GM19468 (cell line): ENCODE measurements around the gene ANKRD52.
"Not testable (repeated sequence)": the region's sequence is repeated elsewhere in the genome, so short reads cannot be mapped to it uniquely, and the experiment has no call there.

Experiments used
- ATAC-seq: cut with Tn5 transposase; IDR thresholded peaks from one replicate; pipeline ENCODE4 v1.9.1; 2021; ENCODE audit warnings: mild to moderate bottlenecking, moderate library complexity, moderate number of reproducible peaks; ENCODE audit not compliant: unreplicated experiment; ENCODE audit errors: extremely low read depth

The ANKRD52 gene

DNA sequence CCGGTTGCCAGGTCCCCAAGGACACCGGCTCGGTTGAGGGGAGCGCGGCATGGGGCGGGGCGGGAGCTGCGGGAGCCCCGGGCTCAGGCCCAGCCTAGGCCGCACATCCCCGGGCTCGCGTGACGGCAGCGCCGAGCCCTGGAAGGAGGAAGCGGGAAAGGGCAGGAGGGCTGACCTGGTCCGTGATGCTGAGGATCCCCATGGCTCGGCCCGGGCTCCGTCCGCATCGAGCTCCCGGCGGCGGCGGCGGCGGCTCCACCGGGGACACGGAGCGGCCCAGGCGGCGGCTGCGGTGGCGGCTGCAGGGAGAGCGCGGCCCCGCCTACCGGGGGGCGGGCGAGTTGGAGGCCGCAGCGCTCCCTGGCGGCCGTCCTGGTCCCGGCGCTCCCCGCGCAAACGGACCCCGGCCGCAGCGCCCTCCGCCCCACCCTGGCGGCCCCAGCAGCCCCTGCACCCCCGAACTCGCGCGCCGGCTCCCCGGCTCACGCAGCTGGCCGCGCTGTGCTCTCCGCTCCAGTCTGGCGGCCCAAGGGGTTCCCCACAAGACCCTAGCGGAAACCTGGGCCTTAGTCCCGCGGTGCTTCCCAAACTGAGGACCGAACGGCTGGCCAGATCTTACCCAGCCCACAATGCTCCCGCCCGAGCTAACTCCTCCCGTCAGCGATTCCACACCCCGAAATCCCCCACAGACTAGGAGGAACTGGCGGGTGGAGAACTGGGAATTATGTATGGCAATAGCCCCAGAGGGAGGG lies at the start of gene ANKRD52:
Gene ANKRD52 (minus strand): TSS at position 317 of the 752 bp plus-strand sequence. CDS start 115 bp downstream, at position 202.
- ATAC-seq: peak; percentile 49

DNA sequence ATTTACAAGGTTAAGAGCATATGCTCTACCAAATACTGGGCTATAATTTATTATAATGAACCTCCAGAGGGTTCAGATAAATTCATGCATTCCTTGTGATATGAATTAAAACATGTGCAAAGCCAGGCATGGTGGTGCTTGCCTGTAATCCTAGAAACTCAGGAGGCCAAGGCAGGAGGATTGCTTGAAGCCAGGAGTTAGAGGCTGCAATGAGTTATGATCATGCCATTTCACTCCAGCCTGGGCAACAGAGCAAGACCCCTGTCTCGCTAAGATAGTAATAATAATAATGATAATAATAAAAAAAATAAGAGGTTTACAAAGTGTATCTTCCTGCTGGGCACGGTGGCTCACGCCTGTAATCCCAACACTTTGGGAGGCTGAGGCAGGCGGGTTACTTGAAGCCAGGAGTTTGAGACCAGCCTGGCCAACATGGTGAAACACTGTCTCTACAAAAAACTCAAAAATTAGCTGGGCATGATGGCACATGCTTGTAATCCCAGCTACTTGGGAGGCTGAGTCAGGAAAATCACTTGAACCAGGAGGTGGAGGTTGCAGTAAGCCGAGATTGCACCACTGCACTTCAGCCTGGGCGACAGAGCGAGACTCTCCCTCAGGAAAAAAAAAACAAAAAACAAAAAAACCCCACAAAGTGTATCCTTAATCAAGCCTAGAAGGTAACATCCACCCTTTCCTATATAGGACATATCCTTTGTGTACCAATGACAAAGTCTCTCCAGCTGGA lies 49.2 kb upstream of the ANKRD52 start:
- ATAC-seq: no peak

DNA sequence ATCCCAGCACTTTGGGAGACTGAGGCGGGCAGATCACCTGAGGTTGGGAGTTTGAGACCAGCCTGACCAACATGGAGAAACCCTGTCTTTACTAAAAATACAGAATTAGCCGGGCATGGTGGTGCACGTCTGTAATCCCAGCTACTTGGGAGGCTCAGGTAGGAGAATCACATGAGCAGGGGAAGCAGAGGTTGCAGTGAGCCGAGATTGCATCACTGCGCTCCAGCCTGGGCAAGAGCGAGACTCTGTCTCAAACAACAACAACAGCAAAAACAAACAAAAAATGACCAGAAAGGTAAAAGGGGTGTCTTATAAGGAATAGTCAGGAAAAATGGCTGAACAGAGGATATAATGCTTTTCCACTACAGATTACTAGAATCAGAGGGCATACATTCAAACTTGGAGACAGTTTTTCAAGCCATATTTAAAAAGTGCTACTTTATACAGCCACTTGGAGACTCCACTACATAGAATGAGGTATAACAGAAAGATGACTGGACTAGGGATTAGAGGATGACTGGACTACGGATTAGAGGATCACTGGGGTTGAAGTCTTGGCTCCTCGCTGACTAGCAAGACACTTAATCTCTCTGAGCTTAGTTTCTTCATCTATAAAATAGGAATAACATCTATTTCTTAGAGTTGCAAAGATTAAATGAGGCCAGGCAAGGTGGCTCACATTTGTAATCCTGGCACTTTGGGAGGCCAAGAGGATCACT lies 46.8 kb upstream of the ANKRD52 start:
- ATAC-seq: no peak

DNA sequence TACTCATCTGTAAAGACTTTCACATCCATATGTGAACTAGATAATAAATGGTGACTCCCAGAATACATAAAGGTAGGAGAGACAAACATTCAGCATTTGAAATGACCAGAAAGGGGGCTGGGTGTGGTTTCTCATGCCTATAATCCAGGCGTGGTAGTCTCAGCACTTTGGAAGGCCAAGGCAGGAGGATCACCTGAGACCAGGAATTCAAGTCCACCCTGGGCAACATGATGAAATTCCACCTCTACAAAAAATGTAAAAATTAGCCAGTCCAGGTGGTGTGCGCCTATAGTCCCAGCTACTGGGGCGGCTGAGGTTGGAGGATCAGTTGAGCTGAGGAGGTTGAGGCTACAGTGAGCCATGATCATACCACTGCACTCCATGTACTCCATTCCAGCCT lies 46.1 kb upstream of the ANKRD52 start:
- ATAC-seq: no peak

DNA sequence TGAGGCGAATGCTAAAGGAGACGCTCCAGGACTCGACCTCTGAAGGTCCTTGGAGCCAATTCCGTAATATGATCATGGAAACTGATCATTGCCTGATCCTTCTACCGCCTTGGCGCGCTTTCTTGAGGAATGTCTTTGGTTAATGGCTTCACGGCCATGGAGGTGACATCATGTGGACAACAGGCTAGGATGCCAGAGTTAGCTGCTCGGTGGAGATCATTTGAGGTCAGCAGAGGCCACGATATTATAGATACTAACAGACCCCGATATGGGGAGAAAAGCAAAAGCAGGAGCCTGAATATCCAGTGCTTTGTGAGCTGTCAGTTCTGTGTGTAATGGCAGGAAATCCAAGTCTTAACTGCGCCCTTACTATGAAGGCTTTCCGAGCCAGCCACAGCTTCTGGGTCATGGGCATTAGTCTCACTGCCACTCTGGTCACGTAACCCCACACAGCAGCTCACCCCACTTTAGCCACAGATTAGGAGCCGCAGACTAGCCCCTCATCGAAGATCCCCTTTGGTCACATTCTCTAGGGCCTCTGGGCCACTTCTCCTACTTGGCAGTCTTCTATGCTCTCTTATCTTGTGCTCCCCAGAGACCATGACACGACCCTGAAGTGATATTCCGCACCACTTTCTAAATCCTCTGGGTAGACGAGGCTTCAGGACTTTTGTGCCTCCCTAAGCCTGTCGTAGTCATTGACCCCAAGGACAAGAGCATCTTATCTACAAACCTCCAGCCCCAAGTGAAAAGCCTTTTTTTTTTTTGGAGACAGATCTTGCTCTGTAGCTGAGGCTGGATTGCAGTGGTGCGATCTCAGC lies 42.7 kb upstream of the ANKRD52 start:
- no peak for ATAC-seq

DNA sequence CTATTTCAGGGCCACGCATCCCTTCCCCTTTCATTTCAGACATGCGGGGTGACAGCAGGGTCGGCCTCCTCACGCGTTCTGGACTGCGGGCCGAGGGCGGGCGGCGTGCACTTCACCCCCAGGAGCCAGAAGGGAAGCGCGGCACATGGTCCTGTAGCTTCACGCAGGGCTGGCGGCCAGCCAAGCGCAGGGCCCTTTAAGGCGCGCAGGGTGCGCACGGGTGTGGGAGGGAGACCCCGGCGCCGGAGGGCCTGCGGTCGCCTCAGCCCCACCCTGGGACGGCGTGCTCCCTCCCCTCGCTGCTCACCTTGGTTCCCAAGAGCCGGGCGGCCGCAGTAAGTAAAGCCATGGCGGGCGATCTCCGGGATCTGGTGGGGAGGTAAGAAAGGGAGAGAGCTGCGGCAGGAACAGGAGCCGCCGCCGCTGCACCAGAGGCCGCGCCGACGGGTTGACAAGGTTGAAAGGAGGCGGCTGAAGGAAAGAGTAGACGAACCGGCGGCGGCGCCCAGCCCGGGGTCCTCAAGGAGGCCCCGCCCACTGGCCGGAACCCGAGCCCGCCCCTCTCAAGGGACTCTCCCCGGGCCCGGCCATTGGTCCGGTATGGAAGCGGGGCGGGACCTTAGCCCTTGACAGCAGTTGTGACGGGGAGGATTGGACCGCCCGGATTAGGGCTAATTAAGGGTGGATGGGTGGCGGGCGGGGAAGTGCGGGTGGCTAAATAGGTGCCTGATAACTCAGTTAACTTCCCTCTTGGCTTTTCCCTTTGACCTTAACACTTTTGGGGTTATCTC lies 41.9 kb upstream of the ANKRD52 start, which contains the start of gene CS:
Gene CS (minus strand): TSS at position 478 of the 791 bp plus-strand sequence. CDS start 129 bp downstream, at position 349.
- peak; percentile 72 for ATAC-seq

DNA sequence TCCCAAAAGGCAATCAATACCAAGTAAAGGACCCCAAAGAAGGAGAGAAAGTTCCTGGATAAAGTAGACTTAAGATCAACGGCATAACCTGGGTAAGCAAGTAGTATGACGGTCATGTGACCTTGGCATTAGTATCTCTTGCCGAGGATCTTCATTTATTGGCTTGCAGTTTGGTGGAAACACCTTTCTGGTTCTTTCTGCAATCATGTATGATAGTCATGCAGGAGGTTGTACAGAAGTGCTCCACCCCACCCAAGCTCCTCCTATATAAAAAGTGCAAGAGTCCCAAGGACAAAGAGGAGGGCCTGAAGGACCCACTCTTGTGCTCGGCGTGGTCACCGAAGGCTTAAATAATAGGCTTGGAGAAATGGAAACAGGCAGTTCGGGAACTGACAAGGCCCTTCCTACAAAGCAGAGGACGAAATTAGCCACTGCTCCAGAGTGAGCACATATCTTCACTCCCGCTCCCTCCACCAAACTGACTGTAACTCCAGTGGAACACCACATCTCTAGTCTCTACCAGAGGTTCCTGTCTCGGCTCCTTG lies 41.2 kb upstream of the ANKRD52 start:
- no peak for ATAC-seq

DNA sequence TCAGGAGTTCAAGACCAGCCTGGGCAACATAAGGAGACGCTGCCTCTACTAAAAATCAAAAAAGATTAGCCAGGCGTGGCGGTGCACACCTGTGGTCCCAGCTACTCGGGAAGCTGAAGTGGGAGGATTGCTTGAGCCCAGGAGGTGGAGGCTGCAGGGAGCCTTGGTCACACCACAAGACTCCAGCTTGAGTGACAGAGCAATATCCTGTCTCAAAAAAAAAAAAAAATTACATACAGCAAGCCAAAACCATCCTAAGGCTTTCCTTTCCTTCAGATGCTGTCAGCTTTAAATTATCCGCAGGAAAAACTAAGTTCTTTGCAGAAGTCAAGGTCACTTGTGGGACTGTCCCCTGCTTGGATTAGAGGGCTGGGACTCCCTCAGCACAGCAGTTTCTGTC lies 40.6 kb upstream of the ANKRD52 start:
- ATAC-seq: no peak

DNA sequence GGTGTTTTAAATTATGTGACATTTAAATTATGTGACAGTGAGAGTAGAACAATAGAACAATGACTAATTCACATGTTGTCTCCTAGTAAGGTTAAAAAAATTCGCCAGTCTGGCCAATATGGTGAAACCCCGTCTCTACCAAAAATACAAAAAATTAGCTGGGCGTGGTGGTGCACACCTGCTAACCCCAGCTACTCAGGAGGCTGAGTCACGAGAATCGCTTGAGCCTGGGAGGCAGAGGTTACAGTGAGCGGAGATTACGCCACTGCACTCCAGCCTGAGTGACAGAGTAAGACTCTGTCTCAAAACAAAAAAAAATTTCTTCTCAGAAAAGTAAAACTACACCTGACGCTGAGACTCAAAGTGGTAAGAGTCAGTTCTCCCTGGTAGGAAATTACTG lies 39.2 kb upstream of the ANKRD52 start:
- no peak for ATAC-seq

DNA sequence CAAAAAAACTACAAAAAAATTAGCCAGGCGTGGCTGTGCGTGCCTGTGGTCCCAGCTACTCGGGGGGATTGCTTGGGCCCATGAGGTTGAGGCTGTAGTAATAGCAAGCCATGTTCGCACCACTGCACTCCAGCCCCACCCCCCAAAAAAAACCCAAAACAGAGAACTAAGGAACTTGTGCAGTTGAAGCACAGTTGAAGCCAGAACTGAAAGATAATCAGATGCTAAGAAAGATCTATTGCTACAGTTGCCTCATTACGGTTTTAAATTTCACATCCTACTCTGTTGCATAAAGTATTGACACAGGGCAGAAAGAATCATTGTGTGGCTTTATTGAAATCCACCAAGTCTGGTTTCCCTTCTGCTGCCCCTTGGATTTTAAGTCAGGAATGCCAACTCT lies 38.1 kb upstream of the ANKRD52 start:
- ATAC-seq: no peak

DNA sequence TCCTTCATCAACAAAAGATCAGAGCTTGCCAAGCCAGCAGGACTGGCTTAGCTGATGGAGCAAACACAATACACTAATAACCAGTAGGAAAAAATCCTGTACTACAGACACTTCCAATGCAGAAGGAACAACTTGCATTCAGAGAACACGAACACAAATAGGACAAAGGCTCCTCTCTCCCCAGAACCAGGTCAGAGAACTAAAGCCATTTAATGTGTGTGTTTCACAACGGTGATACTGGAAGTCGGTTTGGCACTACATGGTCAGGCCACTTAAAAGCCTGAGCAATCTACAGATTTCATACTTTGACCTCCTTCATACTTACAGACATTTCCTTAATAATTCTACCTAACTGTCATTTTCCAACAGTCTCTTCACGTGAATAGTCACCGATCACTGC lies 35.6 kb upstream of the ANKRD52 start:
- ATAC-seq: no peak

DNA sequence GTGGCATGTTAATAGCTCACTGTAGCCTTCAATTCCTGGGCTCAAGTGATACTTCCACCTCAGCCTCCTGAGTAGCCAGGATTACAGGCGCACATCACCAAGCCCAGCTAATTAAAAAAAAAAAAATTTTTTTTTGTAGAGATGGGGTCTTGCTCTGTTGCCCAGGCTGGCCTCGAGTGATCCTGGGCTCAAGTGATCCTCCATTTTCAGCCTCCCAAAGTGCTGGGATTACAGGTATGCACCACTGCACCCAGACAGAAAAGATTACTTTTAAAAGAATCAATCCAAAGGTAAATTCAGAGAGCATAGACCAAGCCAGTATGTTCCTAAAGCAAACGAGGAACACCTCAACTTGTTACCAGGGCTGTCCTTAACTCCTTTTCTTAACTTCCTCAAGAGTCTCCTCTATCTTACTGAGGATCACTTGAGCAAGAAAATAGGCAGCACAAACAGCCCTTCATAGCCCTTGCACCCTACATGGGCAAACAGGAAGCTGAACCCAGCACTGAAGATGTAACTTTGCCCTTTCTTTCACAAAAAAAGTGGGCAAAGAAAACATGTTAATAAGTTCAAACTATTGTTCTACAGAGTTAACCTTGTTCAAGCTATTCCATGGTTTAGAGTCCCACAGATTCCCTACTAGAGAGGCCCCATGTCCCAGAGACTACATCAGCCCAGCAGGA lies 30.7 kb upstream of the ANKRD52 start:
- no peak for ATAC-seq

DNA sequence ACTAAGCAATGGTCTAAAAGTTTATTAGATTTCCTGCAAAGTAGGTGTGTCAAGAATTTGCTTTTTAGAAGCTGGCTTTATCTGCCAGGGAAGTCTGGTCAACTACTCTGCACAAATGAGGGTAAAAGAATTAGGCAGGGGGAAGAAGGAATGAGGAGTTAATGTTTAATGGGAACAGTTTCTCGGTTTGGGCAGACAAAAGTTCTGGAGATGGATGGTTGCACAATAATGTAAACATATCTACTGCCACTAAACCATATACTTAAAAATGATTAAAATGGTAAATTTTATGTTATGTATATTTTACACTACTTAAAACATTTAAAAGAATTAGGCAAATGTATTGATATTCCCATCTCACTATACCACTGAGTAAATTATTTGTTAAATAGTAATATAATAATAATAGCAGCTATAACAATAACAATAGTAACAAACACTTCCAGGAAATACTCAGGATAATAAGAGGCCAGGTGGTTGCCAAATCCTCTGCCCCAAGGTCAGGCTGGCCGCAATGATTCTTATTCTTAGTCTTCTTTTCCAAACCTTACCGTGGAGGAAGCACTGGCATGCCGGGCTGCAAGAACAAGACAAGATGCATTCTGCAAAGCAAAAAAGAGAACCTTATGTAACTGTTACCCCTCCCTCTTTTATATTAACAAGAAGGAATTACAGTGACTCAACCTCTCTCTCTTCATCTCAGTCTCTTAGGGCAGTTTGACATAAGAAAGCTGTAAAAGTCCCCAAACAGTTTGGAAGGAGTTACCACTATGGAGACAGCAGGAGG lies 28.1 kb upstream of the ANKRD52 start:
- ATAC-seq: no peak

DNA sequence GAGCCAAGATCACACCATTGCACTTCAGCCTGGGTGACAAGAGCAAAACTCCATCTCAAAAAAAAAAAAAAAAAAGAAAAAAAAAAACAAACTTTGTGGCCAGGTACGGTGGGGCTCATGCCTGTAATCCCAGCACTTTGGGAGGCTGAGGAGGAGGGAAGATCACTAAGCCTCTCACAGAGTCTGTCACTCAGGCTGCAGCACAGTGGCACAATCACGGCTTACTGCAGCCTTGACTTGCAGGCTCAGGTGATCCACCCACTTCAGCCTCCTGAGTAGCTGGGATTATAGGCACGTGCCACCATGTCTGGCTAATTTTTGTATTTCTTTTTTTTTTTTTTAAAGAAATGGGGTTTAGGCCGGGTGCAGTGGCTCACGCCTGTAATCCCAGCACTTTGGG lies 26.1 kb upstream of the ANKRD52 start:
- not testable (repeated sequence) for ATAC-seq

DNA sequence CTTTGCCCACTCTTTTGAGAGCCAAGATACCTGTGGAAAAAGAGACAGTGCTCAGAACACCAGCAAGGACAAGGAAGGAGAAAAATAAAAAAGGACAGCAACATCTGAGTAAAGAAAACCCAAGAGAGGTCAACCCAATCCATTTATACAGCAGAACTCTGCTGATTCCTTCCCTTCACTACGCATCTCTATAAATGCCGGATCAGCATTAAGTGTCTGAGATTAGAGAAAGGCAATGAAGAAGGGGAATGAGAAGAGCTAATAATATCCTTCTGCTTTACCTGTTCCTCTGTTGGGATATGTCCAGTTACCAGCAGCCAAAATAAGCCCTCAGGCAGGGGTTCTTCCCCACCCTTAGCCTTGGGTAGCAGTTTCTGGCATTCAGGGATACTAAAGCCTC lies 24.4 kb upstream of the ANKRD52 start:
- ATAC-seq: no peak

DNA sequence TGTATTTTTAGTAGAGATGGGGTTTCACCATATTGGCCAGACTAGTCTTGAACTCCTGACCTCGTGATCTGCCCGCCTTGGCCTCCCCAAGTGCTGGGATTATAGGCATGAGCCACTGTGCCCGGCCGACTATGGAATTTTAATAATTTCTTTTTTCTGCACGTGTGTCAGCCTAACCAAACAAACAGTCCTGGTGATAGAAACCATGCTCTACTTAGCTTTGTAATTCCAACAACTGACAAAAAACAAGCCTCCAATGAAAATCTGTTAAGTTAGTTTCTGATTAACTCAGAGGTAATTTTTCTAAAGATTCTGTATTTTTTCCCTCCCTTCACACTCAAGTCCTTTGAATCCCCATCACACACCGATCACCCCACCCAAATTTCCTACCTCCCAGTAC lies 23.8 kb upstream of the ANKRD52 start:
- ATAC-seq: no peak

DNA sequence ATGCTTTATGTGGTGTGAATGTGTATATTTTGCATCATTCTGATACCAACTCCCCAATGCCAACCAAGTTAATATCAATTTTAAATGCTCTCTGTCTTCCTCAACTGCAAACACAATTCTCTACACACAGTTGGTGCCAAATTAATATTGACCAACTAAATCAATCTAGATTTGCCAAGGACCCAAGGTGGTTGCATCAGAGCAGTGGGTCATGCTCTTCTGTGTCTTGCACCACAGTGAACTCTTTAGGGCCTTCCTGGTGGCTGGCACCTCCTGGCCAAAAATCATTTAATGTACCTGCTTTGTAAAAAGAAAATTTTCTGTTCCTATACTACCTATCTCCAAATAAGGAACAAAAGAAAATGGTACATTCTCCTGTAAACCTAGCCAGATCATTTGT lies 22.7 kb upstream of the ANKRD52 start:
- ATAC-seq: no peak

DNA sequence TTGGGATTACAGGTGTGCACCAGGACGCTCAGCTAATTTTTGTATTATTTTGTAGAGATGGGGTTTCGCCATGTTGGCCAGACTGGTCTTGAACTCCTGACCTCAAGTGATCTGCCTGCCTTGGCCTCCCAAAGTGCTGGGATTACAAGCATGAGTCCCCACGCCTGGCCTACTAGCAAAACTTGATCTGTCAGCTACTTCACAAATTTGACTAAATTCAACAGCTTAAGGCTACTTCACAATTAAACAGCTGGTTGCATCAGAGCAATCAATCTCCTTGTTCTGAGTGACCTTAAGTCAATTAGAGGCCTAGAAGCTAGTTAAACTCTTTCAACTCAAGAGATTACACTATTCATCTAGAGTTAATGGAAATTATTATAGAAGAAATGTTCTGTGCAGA lies 20.7 kb upstream of the ANKRD52 start:
- ATAC-seq: no peak
